Testis (tissue), 2 donors: ENCODE measurements around the gene WBP4.

ENCODE experiments used
- POLR2A ChIP-seq: fragments of 450-650 bp; IDR thresholded peaks from one replicate; pipeline ENCODE4 v1.6.1; 2017; ENCODE audit warnings: antibody characterized with exemption, mild to moderate bottlenecking, moderate library complexity
- TF ChIP-seq, protein P1 (sequence below), 3 experiments: fragments of 450-650 bp in 2 of 3; fragments of 200-600 bp in 1 of 3; sonication (generic) in 1 of 3; IDR thresholded peaks; one replicate each; pipeline ENCODE4 v1.5.1; 2016 to 2019; ENCODE audit warnings: antibody characterized with exemption in 3 of 3, mild to moderate bottlenecking in 2 of 3, moderate library complexity in 1 of 3

DNA sequence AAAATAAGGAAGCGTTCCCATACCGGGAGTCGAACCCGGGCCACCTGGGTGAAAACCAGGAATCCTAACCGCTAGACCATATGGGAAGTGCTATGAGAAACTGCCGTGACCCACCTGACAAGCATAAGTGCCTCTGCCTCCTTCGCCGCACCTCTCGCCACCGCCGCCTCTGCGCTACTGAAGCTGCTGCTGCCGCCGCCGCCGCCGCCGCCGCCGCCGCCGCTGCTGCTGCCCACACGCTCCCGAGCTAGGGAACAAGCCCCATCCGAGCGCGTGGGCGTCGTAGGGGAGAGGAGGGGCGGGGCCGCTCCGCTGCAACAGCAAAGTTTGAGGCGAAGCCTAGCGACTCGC lies 610 bp upstream of the WBP4 start:
- no peak for TF ChIP-seq POLR2A
- TF ChIP-seq, protein P1, sequence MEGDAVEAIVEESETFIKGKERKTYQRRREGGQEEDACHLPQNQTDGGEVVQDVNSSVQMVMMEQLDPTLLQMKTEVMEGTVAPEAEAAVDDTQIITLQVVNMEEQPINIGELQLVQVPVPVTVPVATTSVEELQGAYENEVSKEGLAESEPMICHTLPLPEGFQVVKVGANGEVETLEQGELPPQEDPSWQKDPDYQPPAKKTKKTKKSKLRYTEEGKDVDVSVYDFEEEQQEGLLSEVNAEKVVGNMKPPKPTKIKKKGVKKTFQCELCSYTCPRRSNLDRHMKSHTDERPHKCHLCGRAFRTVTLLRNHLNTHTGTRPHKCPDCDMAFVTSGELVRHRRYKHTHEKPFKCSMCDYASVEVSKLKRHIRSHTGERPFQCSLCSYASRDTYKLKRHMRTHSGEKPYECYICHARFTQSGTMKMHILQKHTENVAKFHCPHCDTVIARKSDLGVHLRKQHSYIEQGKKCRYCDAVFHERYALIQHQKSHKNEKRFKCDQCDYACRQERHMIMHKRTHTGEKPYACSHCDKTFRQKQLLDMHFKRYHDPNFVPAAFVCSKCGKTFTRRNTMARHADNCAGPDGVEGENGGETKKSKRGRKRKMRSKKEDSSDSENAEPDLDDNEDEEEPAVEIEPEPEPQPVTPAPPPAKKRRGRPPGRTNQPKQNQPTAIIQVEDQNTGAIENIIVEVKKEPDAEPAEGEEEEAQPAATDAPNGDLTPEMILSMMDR (IDR thresholded peaks at IDR 0.05): no peak
